ENCODE measurements around the gene CA12. TPM values are rescaled to one million over a fixed set of nuclear protein-coding genes. Genes with fewer than 3 reads are reported as not detected.

CA12 gene
- total and polyA plus RNA-seq, 2 donors (not counting 1 experiment from before 2014, with no cell fraction given): not detected

DNA sequence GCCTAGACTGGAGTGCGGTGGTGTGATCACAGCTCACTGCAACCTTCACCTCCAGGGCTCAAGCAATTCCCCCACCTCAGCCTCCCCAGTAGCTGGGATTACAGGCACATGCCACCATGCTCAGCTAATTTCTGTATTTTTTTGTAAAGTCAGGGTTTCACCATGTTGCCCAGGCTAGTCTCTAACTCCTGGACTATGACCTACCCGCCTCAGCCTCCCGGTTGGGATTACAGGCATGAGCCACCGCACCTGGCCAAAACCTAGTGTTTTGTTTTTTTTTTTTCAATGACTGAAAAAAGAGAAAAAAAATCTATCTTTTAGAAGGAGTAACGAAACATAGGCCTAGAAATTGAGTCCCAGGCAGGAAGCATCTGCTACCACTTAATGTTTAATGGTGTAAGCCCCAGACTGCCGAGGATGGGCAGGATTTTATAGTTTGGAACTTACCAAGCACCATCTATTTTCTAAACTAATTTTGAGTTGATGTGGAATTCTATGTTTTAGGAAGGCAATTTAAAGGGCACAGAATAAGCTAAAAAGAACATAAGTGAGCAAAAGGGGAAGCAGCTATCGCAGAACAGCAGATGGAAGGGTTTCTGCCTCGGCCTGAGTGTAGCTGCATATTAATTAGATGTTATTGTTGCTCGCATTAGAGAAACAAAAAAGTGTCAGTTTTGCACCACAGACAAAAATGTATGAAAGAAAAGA is 24.2 kb upstream of the CA12 start:
- TF ChIP-seq, protein P1, sequence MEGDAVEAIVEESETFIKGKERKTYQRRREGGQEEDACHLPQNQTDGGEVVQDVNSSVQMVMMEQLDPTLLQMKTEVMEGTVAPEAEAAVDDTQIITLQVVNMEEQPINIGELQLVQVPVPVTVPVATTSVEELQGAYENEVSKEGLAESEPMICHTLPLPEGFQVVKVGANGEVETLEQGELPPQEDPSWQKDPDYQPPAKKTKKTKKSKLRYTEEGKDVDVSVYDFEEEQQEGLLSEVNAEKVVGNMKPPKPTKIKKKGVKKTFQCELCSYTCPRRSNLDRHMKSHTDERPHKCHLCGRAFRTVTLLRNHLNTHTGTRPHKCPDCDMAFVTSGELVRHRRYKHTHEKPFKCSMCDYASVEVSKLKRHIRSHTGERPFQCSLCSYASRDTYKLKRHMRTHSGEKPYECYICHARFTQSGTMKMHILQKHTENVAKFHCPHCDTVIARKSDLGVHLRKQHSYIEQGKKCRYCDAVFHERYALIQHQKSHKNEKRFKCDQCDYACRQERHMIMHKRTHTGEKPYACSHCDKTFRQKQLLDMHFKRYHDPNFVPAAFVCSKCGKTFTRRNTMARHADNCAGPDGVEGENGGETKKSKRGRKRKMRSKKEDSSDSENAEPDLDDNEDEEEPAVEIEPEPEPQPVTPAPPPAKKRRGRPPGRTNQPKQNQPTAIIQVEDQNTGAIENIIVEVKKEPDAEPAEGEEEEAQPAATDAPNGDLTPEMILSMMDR (IDR thresholded peaks at IDR 0.05): no peak
- TF ChIP-seq EZH2 (IDR thresholded peaks at IDR 0.05; ENCODE audit: borderline replicate concordance, insufficient read depth, low read depth, low read length, poor library complexity, severe bottlenecking): no peak

GRCh38 chr15:63405159-63405558 is 23.5 kb upstream of the CA12 start:
- DNase-seq (no peak), ATAC-seq (ENCODE audit: low read depth) (no peak)
- Histone ChIP-seq H2AFZ (ENCODE audit: insufficient read depth, low read depth, low read length, poor library complexity, severe bottlenecking) (peak overlapping the region; percentile 8), H3K27me3 (replicated peaks in 1 of 4; ENCODE audit: control extremely low read depth in 1 of 4, control insufficient read depth in 3 of 4, insufficient read depth in 4 of 4, low read length in 3 of 4) (no peaks in the 10 kb centered on the region), H3K36me3 (replicated peaks in 1 of 2; ENCODE audit: control extremely low read depth in 1 of 2, control insufficient read depth in 1 of 2, extremely low read depth in 1 of 2, insufficient read depth in 2 of 2, low read length in 1 of 2) (no peaks in the 10 kb centered on the region), H3K4me2 (replicated peaks; ENCODE audit: low read depth, low read length, poor library complexity, severe bottlenecking) (no peak overlapping the region), H3K9ac (ENCODE audit: low read length) (no peak overlapping the region), H3K4me1 (ENCODE audit: control insufficient read depth in 2 of 2, insufficient read depth in 2 of 2, low read length in 2 of 2) (peaks cover 0 to 4% of the 10 kb centered on the region in 2 donors), H4K20me1 (ENCODE audit: control insufficient read depth, insufficient read depth, low read length, poor library complexity, severe bottlenecking) (no peaks in the 10 kb centered on the region), H3K4me3 (ENCODE audit: control extremely low read depth in 1 of 5, extremely low read depth in 1 of 5, insufficient read depth in 1 of 5, low read depth in 2 of 5, low read length in 4 of 5) (no peak overlapping the region), H3K79me2 (ENCODE audit: control insufficient read depth, insufficient read depth, low read length) (no peaks in the 10 kb centered on the region), H3K27ac (ENCODE audit: low read length in 2 of 2) (no peak overlapping the region), H3K9me3 (ENCODE audit: control extremely low read depth in 1 of 3, control insufficient read depth in 2 of 3, insufficient read depth in 1 of 3, low read length in 2 of 3) (no peaks in the 10 kb centered on the region)
- TF ChIP-seq, protein P1 (IDR thresholded peaks at IDR 0.05): no peak
- no peak for TF ChIP-seq EZH2 (IDR thresholded peaks at IDR 0.05; ENCODE audit: borderline replicate concordance, insufficient read depth, low read depth, low read length, poor library complexity, severe bottlenecking)
- H3K4me3 Mint-ChIP-seq: no peak overlapping the region
- no CpG with 5 or more reads among the region's 5 CpGs for WGBS (ENCODE audit: insufficient coverage)
- ChIA-PET CTCF (interaction anchor here (0.9 to 3.3 kb wide), 3 partner anchors 101 to 357 kb away, joined by 4 to 40 read pairs (median 23); no protein-coding TSS in a partner anchor), POLR2A (no interaction called here)
- intact Hi-C loops (cut with micrococcal nuclease): no loop called here
- H3K27ac Mint-ChIP-seq: no peak overlapping the region
- H3K27me3 Mint-ChIP-seq: no peaks in the 10 kb centered on the region
- H3K9me3 Mint-ChIP-seq (ENCODE audit: insufficient read depth): no peaks in the 10 kb centered on the region
- peaks cover 11% of the 10 kb centered on the region for H3K4me1 Mint-ChIP-seq

More for the DNA sequence above, 24.2 kb upstream of the CA12 start:
- Mint-ChIP-seq H3K9me3 (ENCODE audit: insufficient read depth) (no peaks in the 10 kb centered on the region), H3K27ac (no peak overlapping the region), H3K4me3 (no peak overlapping the region), H3K4me1 (peaks cover 11% of the 10 kb centered on the region), H3K27me3 (peaks cover 4% of the 10 kb centered on the region)
- Histone ChIP-seq H3K27me3 (replicated peaks in 1 of 4; ENCODE audit: control extremely low read depth in 1 of 4, control insufficient read depth in 3 of 4, insufficient read depth in 4 of 4, low read length in 3 of 4) (peaks cover 0 to 1% (median 0%) of the 10 kb centered on the region in 4 experiments), H3K4me2 (replicated peaks; ENCODE audit: low read depth, low read length, poor library complexity, severe bottlenecking) (no peak overlapping the region), H3K27ac (ENCODE audit: low read length in 2 of 2) (no peak overlapping the region), H3K4me1 (ENCODE audit: control insufficient read depth in 2 of 2, insufficient read depth in 2 of 2, low read length in 2 of 2) (peaks cover 0 to 4% of the 10 kb centered on the region in 2 donors), H3K36me3 (replicated peaks in 1 of 2; ENCODE audit: control extremely low read depth in 1 of 2, control insufficient read depth in 1 of 2, extremely low read depth in 1 of 2, insufficient read depth in 2 of 2, low read length in 1 of 2) (no peaks in the 10 kb centered on the region), H3K9ac (ENCODE audit: low read length) (no peak overlapping the region), H4K20me1 (ENCODE audit: control insufficient read depth, insufficient read depth, low read length, poor library complexity, severe bottlenecking) (no peaks in the 10 kb centered on the region), H2AFZ (ENCODE audit: insufficient read depth, low read depth, low read length, poor library complexity, severe bottlenecking) (no peak overlapping the region), H3K9me3 (ENCODE audit: control extremely low read depth in 1 of 3, control insufficient read depth in 2 of 3, insufficient read depth in 1 of 3, low read length in 2 of 3) (no peaks in the 10 kb centered on the region), H3K79me2 (ENCODE audit: control insufficient read depth, insufficient read depth, low read length) (no peaks in the 10 kb centered on the region), H3K4me3 (ENCODE audit: control extremely low read depth in 1 of 5, extremely low read depth in 1 of 5, insufficient read depth in 1 of 5, low read depth in 2 of 5, low read length in 4 of 5) (no peak overlapping the region)
- intact Hi-C loops (cut with micrococcal nuclease): no loop called here
- ChIA-PET CTCF (interaction anchor here (0.9 to 3.3 kb wide), 4 partner anchors 61 to 358 kb away, joined by 3 to 40 read pairs (median 14); no protein-coding TSS in a partner anchor), POLR2A (interaction anchor here (0.6 kb wide), 1 partner anchor 376 kb away, joined by 3 read pairs; no protein-coding TSS in a partner anchor)
- 7% methylated on average over 3 of the region's 9 CpGs for WGBS (ENCODE audit: insufficient coverage)
- DNase-seq: peak; percentile 16
- no peak for ATAC-seq (ENCODE audit: low read depth)
